Left forelimb (tissue), 1 donor: ENCODE measurements around the gene CCDC85A.

ENCODE experiments used
- DNase-seq: peaks from one replicate; pipeline ENCODE4 v3.0.0-alpha.2; 2018; ENCODE audit warnings: low spot score

Gene CCDC85A

DNA sequence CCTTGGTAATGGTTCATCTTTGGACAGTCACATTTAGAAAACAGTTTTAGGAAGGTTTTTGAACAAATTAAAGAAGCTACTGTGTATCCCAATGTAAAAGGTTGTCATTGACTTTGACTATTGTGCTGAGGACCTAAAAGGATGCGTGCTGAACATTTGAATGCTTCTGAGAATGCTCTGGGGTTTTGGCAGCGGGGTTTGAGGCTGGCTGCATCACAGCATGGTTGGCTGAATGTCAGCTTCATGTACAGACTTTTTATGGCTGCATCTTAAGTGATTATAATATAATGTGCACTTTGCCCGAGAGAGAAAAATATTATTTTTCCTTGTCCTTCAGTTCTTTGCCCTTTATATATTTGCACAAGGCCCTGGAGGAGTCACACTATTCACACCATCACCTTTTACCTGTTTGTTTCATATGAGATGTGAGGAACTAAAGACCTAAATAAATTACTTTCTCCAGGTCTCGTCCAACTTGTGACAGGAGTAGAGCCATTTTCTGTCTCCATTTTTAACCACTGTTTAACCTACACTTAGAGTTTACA, 125.9 kb downstream of the CCDC85A start:
- DNase-seq, result no peak

DNA sequence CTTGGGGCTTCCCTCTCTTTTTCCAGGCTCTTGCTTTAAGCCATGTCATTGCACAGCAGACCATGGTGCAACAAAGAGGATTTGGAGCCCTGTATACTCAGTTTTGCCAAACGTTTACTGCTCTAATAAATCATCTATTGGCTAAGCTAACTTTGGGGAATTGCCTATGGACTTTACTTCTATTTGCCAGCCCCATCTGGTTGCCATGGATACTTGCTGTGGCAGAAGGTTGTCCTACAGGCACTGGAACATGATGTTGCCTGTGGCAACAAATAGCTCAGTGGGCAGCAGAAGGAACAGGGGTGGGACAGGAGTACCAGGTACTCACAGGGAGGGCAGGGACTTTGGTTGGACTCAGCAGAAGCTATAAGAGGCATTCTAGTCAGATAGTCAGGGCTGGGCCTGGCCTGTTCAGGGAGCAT, 129.7 kb downstream of the CCDC85A start:
- DNase-seq, result no peak

DNA sequence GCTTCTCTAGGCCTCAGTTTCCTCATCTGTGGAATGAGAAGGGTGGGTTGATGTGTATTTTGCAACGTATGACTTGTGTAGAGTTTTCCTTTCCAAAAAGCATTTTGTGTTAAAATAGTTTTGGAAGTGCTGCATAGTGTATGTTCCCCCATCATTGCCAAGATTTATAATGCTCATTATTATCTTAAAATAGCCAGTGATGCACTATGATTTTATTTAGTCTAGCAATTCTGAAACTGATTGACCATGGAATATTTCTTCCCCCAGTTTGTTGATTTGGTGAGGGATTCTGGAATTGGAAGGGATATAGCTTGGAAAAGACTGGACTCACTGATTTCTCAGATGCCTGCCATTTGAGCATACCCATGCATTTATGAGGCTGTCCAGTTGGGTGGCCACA, 130.6 kb downstream of the CCDC85A start:
- DNase-seq, result no peak

DNA sequence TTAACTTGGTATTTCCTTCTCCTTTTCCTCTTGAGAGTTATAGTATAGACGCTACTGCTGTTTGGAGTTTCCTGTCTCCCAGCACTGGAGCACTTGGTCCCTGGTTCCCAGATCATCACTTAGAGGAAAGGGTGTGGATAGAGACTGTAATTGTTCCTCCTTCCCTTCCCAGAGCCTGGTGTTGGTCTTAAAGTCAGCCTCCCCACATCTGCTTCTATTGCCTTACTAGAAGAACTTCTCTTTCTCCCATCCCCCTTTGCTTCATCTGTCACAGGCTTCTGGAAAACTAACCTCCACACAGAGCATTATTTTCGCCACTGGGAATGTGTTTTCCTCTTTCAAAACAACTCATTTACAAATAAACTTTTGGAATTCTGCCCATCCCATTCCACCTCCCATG, 131.0 kb downstream of the CCDC85A start:
- DNase-seq, result no peak

DNA sequence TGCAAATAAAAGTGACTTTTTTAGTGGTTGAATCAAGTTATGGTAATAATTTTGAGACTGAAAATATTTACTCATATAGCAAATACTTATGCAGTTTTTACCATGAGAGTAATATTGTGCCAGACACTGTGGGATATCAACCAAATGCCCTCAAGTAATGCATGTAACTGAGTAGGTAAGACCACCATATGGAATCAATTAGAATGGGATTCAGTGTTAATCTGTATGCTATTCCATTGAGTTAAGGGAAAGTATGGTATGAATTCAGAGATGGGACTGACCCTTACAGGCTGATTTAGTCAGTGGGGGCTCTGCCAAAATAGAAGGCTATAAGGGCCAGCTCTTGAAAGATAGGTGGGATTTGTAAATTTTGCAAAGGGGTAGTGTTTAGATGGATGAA, 131.6 kb downstream of the CCDC85A start:
- no peak for DNase-seq

DNA sequence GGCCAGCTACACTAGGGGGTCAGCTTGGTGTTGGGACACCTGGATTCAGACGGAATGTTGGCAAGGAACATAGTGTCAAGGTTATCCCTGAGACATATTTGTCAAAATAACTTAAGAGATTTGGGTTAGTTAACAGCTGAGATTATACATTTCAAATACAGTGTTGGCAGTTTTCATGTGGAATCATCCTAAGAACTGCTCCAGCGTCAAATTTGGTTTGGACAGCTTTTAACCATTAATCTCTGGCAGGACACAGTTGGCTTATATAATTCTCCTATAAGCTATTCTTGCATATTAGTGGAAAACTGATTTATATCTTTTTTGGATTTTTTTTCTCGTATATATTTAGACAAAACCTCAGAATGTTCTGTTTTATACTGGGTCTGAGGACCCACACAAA, 132.2 kb downstream of the CCDC85A start:
- DNase-seq, result no peak

DNA sequence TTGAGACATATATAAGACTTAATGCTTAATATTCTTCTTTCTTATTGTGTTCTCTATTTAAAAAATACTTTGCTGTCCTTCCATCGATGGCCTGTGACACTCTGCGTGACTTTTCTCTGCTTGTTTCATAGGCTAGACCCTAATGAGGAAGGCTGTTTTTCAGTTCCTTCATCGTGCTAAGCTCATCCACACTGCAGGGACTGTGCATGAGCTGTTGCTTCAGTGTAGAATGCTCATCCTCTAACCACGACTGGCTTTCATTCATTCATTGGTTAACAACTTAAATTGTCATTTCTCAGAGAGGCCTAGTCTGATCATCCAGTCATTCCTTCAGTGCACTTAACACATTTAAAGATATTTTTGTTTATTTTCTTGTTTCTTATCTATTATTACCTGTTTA, 134.4 kb downstream of the CCDC85A start:
- DNase-seq, result no peak

DNA sequence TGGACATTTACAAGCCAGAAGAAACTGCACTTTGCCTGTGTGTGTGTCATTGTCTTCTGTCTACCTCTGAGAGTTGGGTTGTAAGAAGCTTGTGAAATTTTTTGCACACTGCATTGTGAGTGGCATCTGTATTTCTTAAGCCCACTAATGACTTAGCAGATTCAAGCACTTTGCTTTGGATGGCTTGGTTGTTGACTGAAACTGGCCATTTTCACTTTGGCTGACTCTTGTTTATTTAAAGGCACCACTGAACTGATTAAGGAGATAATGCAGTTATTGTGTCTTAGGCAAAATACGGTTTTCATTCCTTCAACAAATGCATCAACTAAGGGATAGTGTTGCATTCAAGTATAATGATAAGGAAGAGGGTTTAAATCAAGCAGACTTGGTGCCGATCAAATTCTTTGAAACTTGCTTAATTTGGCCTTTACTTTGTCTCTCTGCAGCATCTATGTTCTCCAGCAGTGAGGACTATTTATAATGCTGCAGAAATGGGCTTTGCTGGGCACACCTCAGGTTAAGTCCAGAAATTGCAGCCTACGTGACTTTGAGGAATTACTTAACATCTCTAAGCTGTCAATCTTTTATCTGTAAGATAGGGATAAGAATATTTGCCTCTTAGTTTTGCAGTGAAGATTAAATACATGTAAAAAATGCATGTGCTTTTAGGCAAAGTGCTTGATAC, 142.0 kb downstream of the CCDC85A start:
- DNase-seq, result no peak

DNA sequence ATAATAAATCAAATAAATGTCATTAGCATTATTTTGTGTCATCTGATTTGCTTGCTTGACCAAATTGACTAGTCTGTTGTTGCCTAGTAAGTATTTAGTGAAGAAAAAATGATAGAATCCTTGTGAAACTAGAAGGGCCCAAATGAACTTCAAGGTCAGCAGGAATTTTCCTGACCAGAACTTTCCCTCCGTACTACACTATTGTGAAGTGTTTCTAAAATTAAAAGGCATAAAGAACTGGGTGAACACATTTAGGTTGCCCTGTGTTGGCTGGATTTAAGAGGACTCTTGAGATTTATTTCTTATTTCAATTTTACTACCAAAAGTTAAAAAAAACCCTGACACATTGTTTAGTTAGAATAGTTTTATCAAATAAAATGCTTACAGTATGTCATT, 142.6 kb downstream of the CCDC85A start:
- DNase-seq, result no peak

DNA sequence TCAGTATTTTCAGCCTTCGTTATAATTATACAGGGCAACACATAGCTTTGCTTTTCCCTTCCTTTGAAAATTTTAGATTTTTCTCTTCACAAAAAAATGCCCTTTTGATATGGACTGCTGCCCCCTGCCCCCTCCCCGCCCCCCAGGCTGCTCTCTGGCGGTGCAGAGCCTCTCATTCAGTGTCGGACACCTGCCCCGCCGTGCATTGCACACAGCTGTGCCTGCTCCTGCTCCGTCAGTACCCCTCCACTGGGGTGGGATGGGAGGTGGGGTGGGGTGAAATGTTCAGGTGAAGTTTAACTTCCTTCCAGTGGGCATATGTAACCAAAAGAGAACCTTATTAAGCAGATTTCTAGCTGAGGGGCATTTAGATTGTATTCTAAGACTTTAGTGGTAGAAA, 148.0 kb downstream of the CCDC85A start:
- no peak for DNase-seq

DNA sequence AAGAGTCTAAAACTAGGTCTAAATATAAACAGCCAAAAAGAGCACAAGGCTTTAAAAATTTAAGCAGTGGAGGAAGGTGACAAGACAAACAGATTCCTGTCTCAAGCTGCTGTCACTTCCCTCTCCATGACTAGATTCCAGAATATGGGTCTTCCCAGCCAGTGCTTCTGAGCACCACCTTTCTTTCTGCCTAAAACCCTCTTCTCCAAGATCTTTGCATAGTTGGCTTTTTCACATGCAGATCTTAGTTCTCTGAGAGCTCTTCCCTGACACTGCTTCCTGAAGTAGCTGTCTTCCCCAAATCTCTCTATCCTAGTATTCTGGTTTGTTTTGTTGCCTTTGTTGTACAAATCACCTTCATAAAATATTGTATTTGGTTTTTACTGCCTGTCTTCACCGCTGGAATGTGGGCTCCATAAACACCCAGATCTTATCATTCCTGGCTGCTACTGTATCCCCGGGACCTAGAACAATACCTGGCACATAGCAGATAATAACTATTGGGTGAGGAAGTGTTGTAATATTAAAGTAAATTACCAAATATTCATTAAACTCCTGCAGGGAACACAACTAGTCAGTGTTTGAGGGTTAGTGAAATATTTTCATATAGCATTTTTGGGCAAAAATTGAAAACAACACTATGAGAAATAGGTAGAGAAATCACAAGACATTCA, 150.2 kb downstream of the CCDC85A start:
- no peak for DNase-seq

DNA sequence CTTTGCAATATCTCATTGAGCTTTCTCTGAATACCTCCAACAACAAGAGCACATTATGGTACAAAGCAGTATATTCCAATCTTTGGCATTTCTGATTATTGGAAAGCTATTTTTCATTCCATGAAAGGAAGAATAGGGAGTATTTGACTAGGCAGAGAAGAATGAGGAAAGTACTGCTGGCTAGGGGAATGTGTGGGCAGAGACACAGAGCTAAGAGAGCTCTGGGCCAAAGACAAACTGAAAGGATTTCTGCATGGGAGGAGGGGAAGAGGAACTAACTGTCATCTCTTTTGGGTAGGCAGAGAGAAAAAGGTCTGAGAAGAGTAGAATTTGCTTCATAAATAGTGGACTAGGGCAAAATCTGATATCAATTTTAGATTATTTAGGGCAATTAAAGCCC, 150.8 kb downstream of the CCDC85A start:
- DNase-seq, result no peak

DNA sequence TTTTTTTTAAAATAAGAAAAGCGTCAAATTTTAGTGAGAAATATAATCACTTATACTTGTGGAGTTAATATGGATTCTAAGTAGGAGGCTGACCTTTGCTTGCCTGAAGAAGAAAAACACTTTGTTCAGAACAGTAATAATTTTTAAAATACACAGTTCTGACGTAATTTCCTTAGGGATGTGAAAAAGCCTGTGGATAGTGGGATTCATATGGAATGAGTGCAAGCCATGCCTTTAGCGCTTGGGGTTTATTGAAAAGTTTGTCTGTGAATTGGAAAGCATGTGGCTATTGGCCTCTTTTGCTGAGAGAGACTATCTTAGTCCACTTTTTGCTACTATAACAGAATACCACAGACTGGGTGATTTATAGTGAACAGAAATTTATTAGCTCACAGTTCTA, 151.3 kb downstream of the CCDC85A start:
- DNase-seq, result no peak

DNA sequence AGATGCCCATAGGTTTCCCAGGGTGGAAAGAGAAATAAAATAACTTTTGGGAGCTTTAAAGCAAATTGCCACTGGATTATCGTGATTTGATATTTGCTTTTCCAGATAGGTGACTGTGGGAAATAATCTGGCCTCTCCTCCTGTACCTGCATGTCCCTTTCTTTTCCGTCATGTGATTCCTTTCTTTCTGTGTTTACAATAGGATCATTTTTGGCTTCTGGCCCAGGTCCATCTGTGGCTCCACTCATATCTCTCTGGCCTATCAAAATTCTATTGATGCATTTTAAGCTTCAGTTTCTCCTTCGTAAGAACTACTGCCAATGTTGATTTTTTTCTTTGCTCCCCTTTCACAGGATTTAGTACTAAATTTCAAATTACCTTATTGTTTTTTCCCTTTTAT, 153.6 kb downstream of the CCDC85A start:
- no peak for DNase-seq

DNA sequence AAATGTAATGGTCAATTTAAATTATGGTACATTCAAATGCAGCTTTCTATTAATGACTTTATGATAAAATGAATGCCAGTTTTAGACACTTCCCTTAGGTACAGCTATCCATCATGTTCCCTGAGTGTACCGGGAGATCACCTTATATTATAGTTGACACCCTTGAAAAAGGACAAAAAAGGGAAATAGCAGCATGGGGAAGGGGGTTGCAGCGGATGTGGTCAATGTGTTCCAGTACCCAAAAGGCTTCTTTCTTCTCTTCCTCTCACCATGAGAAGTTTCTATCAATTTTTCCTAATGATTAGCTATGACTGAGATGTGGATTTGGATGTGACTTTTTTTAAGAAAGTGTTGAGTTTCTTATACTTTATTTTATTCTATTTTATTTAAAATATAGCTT, 154.4 kb downstream of the CCDC85A start:
- no peak for DNase-seq

DNA sequence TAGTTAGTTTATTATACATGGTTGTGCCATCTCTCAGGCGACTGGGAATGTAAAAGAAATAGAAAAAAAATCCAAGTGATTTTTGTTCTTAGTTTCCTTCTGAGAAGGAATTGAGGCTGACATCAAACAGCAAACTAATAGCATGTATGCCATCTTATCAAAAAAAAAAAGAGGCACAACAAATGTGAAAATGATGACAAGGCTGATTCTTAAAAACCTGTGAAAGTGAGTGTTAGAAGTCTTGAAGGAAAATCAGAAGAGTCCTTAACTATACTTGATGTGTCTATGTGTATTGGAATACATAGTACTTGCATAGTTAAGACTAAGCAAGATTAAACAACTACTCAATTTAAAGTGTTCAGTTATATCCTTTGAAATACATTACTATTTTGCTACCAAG, 161.0 kb downstream of the CCDC85A start:
- no peak for DNase-seq

DNA sequence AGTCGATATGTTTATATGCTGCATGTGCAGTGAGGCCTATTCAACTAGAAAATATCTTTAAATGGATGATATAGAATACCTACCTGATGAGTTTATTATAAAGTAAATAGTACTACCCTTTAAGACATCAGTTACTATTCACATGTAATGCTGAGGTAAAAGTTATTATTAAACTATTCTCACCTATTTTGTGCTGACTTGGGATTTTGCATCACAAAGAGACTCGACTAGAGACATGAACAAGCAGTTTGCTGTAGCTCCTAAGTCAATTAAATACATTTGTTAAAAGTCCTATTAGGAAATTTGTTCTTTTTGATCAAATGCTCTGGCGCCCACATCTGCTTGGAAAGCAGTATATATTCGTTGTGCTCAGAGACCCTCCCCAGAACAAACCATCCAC, 164.1 kb downstream of the CCDC85A start:
- no peak for DNase-seq

DNA sequence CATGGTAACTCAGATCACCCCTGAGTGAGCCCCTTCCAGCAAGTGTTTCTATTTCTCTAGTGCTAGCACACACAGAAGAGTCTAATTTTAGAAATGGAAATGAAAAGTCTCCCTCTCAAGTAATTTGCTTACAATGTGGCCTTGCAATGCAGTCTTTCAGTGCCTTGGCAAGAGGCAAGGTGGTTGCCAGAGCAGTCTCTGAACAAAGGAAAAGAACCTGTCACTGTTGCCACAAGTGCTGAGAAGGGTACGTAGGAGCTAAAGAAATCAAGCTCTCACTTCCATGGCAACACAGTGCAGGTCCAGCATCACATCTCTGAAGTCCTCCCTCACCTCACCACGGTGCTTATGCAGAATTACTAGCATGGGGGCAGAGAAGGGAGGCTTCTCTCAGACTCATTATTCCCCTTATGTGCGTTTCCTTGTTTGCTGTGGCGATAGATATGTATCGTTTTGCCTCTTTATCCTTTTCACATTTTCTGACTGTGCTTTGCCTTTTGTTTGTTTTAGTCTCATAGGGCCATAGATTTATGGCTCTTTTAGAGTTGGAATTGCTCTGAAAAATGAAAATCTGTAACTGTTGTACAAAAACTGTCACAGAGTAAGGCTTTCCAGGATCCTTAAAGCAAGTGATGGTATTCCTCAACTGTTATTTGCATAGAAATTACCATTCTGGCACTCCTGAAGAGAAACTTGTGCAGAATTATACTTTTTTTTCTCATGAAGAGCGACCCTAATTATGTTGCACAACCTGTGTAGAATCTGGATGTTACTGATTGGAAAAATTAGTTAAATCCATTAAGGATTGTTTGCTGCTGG, 164.8 kb downstream of the CCDC85A start:
- no peak for DNase-seq

DNA sequence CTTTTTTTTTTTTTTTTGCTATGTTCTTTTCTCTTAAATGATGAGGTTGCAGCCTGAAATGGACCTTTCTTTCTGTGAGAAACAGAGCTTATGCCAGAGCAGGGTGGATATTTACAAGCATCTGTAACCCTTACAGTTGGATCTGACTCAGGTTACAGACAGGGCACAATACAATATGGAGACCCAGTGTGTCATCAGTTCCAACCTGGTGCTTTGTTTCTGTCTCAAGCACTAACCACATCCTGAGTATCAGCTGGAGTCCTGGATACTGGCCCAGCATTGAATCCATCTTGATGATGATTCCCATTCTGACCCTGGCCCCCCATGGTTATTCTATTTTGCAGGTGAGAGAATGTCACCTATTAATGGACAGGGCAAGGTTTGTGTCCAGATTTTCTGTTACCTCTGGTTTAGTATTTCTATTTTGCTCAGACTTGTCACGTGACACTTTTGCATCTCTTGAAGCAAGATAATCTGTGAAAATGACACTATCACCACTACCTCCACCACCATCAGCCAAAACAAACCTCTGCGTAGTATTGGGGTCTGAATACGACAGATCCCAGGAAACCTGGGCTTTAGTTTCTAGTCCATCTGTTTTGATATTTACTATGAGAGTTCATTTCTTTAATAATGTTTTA, 174.0 kb downstream of the CCDC85A start:
- no peak for DNase-seq

DNA sequence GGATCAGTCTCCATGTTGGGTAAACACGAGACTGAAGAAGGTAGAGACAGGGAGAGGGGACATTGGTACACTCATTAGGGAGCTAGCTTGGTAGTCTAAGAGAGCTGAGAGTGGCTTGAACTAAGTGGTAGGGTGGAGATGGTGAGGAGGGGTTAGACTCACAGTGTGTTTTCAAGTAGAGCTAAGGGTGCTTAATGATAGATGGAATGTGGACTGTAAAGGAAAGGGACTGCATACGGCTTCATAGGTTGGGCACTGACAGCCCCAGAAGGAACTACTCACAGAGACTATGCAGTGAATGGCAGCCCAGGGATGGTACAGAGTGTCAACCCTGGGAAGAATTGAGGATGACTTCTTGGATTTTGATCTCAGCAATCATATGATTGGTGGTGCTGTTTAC, 178.1 kb downstream of the CCDC85A start:
- no peak for DNase-seq

DNA sequence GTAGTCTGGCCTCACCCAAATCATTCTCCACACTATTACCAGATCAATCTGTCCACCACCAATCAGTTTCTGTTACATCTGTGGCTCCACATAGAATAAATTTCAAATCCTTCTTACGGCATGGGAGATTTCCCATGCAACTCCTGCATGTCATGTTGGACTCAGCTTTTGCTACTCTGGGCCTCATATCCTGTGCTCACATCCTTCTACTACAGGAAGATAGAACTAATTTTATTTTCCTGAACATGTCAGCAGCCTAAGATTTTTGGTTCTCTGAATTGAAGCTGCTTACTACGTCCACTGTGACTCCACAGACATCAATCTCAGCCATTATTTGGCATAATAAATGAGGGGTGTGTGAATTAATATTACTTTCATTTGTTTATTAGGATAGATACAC, 181.1 kb downstream of the CCDC85A start:
- DNase-seq, result no peak

DNA sequence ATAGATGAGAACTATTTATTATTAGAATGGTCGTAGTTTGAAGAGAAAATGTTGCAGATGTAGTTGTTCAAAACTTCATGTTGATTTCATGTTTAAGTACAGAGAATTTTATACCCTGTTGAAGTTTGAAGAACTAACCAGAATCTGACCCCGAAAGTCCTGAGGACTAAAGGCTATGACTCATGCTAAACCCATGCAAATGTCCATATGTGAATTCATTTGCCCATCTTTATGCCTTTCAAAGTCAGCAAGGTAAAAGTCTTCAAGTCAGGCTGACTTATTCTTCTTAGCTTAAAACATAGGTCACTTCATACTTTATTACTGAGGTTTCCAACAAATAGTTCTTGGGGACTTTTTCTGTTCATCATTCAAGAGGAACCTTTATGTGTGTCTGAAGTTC, 185.5 kb downstream of the CCDC85A start:
- no peak for DNase-seq
